Activated T-helper 1 cell treated with Interleukin-2 at 50 U/mL for 16 hours (primary cell): ENCODE results near the gene KCNK18.

Experiments used
- DNase-seq: peaks from one replicate; pipeline ENCODE4 v3.0.0-alpha.2; 2020; ENCODE audit warnings: low read depth

The KCNK18 gene

DNA sequence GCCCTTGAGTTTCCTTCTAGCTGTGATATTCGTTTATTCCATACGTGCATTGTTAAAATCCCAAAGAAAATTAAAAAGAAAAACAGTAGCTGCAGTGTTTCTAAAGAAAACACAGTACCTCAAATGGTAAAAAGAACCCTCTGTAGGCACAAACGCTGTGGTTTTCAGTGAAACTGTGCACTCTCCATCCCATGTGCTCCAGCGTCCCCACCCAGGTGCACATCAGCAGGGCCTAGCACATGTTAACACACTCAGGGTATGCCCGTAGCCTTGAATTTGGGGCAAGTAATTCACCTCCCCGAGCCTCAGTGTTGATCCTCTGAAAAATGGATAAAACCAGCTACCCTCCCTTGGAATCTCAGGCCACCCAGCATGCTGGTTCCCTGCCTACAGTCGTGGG, 53.1 kb downstream of the KCNK18 start:
- no peak for DNase-seq

- DNase-seq, result no peak
Observed at GRCh38 chr10:117253908-117254307, 56.6 kb downstream of the KCNK18 start.

- DNase-seq, result no peak
Observed at GRCh38 chr10:117254338-117254737, 57.0 kb downstream of the KCNK18 start.

DNA sequence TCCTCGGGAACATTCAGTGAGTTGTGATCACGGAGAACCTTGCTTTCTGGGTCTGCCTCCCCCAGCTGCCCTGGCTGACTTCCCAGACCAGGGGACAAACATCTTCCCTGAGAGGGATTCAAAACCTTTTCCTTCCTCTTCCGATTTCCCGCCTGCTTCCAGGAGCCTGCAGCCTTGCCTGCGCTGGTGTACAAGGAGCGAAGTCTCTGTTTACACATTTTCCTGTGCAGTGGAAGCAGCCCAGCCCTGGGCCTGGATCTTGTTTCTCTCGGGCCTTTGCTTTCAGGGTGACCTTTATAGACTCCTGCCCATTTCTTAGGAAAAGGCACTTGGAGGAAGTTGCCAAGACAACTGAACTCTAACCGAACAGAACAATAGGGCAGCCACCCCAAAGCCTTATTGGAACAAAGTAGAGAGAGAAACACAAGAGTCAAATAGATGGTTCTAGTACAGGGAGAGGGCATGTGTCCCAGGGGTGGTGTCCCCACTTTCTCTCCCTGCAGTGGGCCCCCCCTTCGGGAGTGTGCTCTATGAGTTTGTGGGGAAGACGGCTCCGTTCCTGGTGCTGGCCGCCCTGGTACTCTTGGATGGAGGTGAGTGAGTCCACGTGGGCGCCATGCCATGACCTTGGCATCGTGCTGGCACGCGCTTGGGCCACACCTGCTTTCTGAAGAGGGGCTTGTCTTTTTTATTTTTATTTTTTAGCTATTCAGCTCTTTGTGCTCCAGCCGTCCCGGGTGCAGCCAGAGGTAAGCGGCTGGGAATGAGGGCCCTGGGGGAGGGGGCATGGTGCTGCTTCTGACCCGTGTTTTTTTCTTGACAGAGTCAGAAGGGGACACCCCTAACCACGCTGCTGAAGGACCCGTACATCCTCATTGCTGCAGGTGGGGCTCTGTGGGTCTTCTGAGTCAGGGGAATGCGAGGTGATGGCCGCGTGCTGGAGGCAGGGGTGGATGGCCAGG, 57.8 kb downstream of the KCNK18 start:
- DNase-seq, result no peak

DNA sequence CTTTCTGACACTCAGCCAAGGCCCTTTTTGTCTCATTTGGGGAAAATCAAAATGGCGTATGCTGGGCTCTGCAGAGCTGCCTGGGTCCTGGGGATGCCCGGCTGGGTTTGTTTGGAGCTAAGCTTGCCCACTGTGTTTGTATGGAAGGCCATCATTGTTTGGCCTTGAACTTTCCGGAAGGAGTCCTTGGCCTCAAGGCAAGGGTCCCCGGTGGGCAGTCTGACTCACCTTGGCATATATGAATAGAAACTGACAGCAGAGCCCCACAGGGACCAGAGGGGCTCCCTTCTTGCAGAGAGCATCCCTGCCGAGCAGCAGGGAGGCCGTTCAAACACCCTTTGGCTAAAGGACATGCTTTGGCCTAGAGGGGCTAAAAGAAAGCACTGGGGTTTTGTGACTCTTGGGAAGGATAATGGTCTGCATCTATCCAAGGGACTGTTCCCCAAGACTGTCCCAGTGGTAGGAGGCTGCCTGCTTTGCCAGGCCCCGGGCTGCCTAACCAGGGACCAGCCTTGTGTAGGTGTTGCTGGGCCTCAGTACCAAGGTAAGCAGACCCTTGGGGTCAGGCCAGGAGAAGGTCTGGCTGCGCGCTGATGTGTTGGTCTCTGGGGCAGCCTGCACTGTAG, 58.7 kb downstream of the KCNK18 start:
- no peak for DNase-seq

DNA sequence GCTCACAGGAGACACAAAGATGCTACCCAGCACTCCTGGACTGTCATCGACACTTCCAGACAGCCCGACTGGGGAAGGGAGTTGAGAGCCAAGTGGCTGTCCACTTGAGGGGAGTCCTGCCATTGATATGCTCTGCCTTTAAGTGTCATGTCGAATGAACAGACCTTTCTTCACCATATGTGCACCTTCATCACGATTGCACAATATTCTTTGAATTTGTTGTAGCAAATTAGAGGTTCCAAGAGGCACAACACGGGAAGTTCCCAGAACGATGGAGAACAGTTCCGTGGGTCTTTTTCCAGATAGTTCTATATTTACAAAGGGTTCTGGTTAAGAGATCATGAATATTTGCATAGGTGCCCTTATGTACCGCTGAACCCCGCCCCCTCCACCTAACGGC, 59.6 kb downstream of the KCNK18 start:
- DNase-seq, result no peak

DNA sequence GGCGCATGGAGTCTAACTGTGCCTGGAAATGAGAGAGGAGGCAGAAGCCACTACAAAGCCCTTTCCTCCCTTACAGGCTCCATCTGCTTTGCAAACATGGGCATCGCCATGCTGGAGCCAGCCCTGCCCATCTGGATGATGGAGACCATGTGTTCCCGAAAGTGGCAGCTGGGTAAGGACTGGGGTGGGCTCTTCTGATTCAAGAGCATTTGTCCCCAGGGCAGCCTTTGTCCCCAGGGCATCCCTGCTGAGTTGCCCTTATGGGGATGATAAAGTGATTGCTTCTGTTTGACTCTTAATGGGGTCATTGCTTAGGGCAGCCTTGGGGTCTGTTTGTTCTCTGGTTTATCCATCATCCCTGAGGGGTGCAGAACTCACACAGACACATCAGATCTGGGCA, 60.4 kb downstream of the KCNK18 start:
- DNase-seq, result no peak

DNA sequence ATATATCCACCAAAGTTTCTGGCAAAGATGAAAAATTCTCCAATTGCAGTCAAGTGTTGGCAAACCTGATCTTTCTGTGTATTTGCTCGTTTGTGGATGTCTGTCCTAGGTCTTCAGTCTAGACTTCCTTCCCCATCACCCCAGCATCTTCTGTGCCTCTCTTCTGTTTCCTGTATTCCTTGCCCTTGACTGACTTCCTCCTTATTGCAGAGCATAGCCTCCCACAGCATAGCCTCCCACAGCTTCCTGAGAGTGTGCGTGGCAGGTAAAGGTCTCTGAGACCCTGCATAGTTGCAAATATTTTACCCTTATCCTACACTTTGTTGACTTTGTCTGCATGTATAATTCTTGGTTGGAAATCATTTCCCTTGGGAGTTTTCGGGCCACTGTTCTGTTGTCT, 62.0 kb downstream of the KCNK18 start:
- no peak for DNase-seq
